Esophagus (tissue), 2 donors: ENCODE measurements around the gene RCBTB2. TPM values are rescaled to one million over a fixed set of nuclear protein-coding genes. Genes with fewer than 3 reads are reported as not detected.
"Not testable (repeated sequence)": the region's sequence is repeated elsewhere in the genome, so short reads cannot be mapped to it uniquely, and the experiment has no call there.

Source experiments
- H3K27ac ChIP-seq, 2 donors: one replicate each; pipeline ENCODE4 v1.5.1; 2013; ENCODE audit warnings: low read depth in 2 of 2, mild to moderate bottlenecking in 2 of 2, inconsistent platforms in 1 of 2, low read length in 1 of 2, moderate library complexity in 1 of 2
- H3K27me3 ChIP-seq, 2 donors: one replicate each; pipeline ENCODE4 v1.6.1; 2013; ENCODE audit warnings: low read length in 2 of 2, control low read depth in 1 of 2, mild to moderate bottlenecking in 1 of 2; ENCODE audit not compliant: insufficient read depth in 2 of 2, control insufficient read depth in 1 of 2
- H3K36me3 ChIP-seq, 2 donors: one replicate each; pipeline ENCODE4 v1.6.1; 2013; ENCODE audit warnings: low read length in 1 of 2; ENCODE audit not compliant: control insufficient read depth in 2 of 2, insufficient read depth in 2 of 2
- H3K4me1 ChIP-seq, 2 donors: one replicate each; pipeline ENCODE4 v1.6.1; 2013; ENCODE audit warnings: low read length in 1 of 2; ENCODE audit not compliant: control insufficient read depth in 2 of 2, insufficient read depth in 2 of 2
- H3K4me3 ChIP-seq, 2 donors: one replicate each; pipeline ENCODE4 v1.5.1; 2013; ENCODE audit warnings: low read length in 2 of 2, mild to moderate bottlenecking in 2 of 2, low read depth in 1 of 2, moderate library complexity in 1 of 2
- H3K9me3 ChIP-seq, 2 donors: one replicate each; pipeline ENCODE4 v1.6.1; 2013; ENCODE audit warnings: mild to moderate bottlenecking in 2 of 2, low read depth in 1 of 2, low read length in 1 of 2, moderate library complexity in 1 of 2; ENCODE audit not compliant: control insufficient read depth in 2 of 2, insufficient read depth in 1 of 2
- WGBS, 2 donors: extraction: QIAGEN DNeasy Blood & Tissue Kit; methylation state at CpG; one replicate each; pipeline ENCODE4 v1.1.7; 2013; 5-methylcytosine and 5-hydroxymethylcytosine counted together
- polyA plus RNA-seq, 2 donors: library from polyadenylated mRNA; stranded (reverse); fragments of 200-250 nt; gene quantifications; one replicate each; pipeline ENCODE4 v1.2.3, GENCODE V29; 2013
- donor health status: healthy with polysubstance abuse.
- donor health status: Bipolar disorder and iron deficiency.

Gene RCBTB2
- polyA plus RNA-seq: 10 to 100 TPM in 1 of 2 donors, 1 to 10 TPM in 1; 8.7 to 15.0 TPM

DNA sequence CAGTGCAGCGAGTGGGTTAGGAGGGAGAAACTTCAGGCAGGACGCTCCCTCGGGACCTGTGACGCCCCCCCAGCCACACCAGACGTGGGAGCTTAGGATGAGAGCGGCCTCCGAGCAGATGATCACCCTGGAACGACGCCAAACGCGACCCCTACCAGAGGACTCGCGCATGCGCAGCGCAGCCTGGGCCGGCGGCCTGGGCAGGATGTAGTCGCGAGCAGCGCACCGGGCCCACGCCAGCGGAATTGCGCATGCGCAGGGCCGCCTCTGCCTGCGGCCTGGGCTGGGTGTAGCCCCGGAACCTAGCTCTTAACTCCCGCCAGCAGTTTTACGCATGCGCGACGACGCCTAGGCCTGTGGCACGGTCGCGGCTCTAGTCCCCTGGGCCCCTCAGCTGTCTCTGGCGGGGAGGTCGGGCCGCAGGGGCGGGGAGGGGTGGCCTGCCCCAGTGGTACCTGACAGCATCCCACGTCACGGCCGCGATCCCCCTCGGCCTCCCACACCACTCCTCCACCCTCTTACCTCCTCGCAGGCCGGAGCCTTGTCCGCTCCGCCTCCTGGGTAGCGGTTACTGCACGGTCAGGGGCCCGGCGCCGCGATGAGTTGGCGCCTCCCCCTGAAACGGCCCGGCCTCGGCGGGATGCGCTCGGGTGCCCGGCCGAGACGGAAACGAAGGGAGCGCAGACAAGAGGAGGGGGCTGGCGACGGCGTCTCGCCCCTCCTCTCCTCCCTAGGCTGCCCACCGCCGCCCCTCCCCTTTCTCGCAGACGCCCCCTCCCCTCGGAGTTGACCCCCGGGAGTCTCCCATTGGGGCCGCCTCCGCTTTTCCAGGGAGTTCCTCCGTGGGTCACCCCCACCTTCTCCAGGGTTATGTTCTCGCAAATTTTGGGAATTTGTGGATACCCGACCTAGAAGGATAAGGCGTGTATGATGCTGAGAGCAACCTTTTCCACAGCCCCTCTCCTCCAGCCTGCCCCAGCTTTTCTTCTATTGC lies at the start of gene RCBTB2:
TSS of gene RCBTB2 (minus strand) at position 575 of the 994 bp plus-strand sequence. CDS start 11,141 bp downstream, outside the sequence.
- 2% methylated on average over 76 to 84 of the region's 84 CpGs for WGBS, 2 donors
- Histone ChIP-seq H3K9me3 (no peaks in the 10 kb centered on the region), H3K36me3 (no peaks in the 10 kb centered on the region), H3K27me3 (no peaks in the 10 kb centered on the region), H3K4me3 (peak within 1 kb of the TSS; percentile 83 to 96), H3K4me1 (peaks cover 0 to 2% of the 10 kb centered on the region in 2 donors), H3K27ac (peak within 1 kb of the TSS; percentile 95 to 99)

DNA sequence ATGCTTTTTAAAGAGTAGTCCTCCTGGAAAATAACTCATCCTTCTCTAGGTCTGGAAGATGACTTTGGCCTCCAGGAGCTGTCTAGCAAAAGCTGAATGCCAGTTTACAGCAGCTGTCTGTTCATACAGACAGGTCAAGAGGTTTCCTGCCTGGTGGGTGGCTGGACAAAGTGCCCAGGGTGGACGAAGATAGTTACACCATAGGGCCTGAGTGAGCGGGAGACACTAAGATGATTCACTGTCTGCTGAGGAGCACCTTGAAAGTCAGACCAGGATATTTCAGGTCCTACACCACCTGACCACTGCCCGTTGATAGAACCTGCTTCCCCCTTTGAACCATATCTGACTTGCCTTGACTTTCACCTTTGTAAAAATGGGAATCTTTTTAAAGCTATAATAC lies 49.2 kb upstream of the RCBTB2 start:
- Histone ChIP-seq H3K9me3 (no peaks in the 10 kb centered on the region), H3K4me3 (no peak overlapping the region), H3K36me3 (no peaks in the 10 kb centered on the region), H3K4me1 (peaks cover 0 to 15% of the 10 kb centered on the region in 2 donors), H3K27ac (no peak overlapping the region), H3K27me3 (no peaks in the 10 kb centered on the region)
- WGBS, 2 donors: 87 to 90% methylated on average over 3 of the region's 3 CpGs

DNA sequence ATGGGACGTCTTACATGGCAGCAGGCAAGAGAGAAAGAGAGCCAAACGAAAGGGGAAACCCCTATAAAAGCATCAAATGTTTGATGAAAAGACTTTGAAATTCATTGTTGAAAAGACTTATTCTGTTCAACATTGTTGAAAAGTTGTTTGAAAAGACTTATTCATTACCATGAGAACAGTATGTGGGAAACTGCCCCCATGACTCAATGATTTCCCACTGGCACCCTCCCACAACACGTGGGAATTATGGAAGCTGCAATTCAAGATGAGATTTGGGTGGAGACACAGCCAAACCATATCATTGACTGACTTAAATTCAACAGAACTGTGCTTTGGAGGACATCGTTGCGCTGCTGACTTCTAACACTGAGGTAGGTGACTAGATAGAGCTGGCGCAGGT lies 48.0 kb upstream of the RCBTB2 start:
- Histone ChIP-seq H3K9me3 (no peaks in the 10 kb centered on the region), H3K36me3 (no peaks in the 10 kb centered on the region), H3K27me3 (no peaks in the 10 kb centered on the region), H3K4me3 (no peak overlapping the region), H3K4me1 (peaks cover 0 to 11% of the 10 kb centered on the region in 2 donors), H3K27ac (peak overlapping the region in 1 of 2 donors; percentile 24)
- 63 to 66% methylated on average over 6 of the region's 6 CpGs for WGBS, 2 donors

DNA sequence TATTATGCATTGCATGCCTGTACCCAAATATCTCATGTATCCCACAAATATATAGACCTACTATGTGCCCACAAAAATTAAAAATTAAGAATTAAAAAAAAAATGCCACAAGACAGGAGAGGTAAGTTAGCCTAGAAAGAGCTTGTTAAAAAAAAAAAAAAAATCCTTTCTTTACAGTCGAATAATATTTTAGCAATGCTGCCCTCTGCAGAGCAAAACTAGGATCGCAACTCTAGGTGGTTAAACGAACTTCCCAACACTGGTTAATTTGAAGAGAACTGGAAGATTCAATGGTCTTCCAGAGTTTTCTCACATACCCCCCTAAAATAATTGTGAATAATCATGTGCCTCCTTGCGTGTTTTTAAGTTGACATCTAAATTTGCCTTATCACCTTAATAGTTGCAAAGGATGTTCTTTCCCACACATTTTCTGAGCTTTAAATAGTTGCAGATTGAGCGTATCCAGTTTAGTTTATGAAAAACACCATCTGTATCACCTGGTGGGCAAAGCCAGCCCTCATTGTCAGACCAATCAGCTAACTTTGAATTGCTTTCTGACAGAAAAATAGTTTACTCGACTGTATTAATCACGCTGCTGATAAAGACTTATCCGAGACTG lies 47.4 kb upstream of the RCBTB2 start:
- Histone ChIP-seq H3K4me1 (peaks cover 0 to 9% of the 10 kb centered on the region in 2 donors), H3K4me3 (no peak overlapping the region), H3K36me3 (no peaks in the 10 kb centered on the region), H3K27ac (no peak overlapping the region), H3K9me3 (no peaks in the 10 kb centered on the region), H3K27me3 (no peaks in the 10 kb centered on the region)
- 40 to 47% methylated on average over 8 of the region's 8 CpGs for WGBS, 2 donors

DNA sequence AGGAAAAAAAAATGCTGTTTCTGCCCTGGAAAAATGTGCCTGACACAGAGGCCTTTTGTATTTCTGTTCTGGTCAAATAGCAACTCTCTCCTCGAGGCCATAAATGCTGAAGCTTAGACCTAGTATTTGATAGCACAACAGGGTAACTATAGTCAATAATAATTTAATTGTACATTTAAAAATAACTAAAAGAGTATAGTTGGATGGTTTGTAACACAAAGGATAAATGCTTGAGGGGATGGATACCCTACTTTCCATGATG lies 47.0 kb upstream of the RCBTB2 start:
- 53 to 71% methylated on average over 1 of the region's 1 CpG for WGBS, 2 donors

DNA sequence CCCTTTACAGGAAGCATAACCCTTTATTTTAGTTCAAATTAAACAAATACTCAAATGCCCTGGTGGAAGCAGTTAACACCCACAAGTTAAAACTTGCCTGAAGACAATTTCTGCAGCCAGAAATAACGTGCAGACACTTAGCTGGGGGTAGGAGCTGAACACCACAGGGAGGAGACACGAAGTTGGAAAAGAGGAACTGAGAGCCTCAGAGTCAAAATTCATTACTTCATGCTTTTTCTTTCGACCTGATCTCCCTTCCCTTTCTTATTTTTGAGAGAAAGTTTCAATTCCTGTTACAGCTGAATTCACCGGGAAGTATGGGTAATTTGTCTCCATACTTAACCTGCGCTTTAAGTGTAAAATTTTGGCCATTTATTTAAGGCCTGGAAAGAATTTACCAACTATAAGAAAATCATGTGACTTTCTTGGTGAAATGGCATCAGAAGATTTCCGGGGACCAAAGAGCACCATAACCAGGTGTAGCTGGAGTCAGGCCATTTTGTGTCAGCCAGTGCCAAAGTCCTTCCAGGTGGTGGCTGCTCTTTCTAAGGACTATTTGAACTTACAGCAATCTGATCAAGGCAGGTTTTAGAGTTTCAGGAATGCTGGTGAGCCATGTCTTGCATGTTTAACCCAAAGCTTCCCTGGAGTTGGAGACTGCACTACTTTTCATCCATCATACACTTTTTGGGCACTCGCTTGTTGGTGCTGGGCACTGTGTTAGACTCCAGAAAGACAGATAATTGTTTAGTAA lies 46.5 kb upstream of the RCBTB2 start:
- Histone ChIP-seq H3K27me3 (no peaks in the 10 kb centered on the region), H3K9me3 (no peaks in the 10 kb centered on the region), H3K4me1 (peaks cover 0 to 7% of the 10 kb centered on the region in 2 donors), H3K36me3 (no peaks in the 10 kb centered on the region), H3K27ac (peak overlapping the region; percentile 93 to 94), H3K4me3 (no peak overlapping the region)
- WGBS, 2 donors: 42 to 49% methylated on average over 7 of the region's 7 CpGs

More for the DNA sequence above, 47.0 kb upstream of the RCBTB2 start:
- H3K4me3 ChIP-seq, H3K36me3 ChIP-seq, H3K9me3 ChIP-seq, H3K4me1 ChIP-seq, H3K27me3 ChIP-seq: not testable (repeated sequence)
- peak overlapping the region; percentile 90 to 93 for H3K27ac ChIP-seq

DNA sequence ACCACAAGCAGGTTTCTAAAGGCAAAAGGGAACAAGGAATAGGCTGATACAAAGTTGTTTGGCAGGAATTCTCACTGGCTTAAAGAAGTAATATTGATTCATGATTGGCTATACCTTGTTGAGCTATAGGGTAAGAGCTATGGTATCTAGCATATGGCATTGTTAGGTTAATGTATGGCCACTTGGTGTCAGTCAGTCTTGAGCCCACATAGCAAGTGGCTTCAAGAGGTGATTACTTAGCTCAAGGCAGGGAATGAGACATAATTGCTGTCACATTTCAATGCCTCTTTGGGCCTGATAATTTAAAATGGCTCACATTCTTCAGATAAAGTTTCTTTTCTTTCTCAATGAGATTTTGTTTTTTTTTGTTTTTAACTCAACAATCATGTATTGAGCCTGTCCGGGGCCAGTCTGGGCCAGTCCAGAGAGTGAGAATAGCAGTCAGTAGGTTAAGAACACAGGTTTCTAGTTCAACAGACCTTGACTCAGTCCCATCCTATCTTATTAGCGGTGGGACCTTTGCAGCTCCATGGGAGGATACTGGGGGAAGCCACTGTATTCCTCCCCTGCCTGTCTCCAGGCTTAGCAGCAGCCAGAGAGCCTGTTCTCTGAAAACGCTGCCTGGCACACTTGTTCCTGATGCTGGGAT lies 45.8 kb upstream of the RCBTB2 start:
- Histone ChIP-seq H3K36me3 (no peaks in the 10 kb centered on the region), H3K4me3 (no peak overlapping the region), H3K9me3 (no peaks in the 10 kb centered on the region), H3K27ac (peak overlapping the region; percentile 93 to 94), H3K4me1 (peaks cover 0 to 10% of the 10 kb centered on the region in 2 donors), H3K27me3 (no peaks in the 10 kb centered on the region)
- 42 to 49% methylated on average over 3 of the region's 3 CpGs for WGBS, 2 donors

DNA sequence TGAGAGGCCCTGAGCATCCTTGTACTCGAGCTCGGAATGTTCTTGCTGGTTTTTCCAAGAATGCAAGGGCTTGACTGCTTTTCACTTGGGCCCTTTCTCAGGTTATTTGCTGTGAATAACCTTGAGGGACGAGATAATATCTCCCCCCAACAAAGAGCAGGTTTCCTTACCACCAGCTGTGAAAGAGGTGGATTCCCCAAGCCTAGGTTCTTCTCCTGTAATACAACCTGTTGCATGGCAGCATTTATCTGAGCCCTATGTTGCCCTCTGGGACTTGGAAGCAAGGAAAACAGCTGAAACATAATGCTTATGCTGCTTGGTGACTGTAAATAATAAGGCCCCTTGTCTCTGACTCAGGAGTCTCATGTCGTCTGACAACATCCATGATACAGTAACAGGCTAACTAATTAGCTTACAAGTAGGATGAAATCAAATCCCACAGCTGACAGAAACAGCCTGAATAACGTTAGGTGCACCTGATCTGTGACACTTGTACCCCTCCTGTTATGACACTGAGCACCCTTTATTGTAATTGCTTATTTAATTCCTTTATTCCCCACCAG lies 43.6 kb upstream of the RCBTB2 start:
- Histone ChIP-seq H3K27ac (no peak overlapping the region), H3K4me1 (peaks cover 2 to 10% of the 10 kb centered on the region in 2 donors), H3K9me3 (no peaks in the 10 kb centered on the region), H3K27me3 (no peaks in the 10 kb centered on the region), H3K36me3 (no peaks in the 10 kb centered on the region), H3K4me3 (no peak overlapping the region)
- WGBS, 2 donors: 77 to 87% methylated on average over 5 of the region's 5 CpGs

DNA sequence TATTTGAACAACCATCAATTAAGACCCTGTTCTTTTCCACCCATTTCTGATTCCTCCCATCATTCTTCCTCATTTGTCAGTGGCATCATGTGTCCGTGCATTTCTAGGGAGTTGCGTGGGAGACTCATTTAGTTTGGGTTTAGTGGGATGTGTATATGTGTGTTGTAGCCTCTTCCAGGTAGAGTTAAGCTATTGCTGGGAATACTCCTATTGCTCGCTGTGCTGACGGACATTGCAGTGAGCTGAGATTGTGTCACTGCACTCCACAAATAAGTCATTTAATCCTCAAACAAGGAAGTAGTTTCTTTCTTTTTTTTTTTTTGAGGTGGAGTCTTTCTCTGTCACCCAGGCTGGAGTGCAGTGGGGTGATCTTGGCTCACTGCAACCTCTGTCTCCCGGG lies 42.2 kb upstream of the RCBTB2 start:
- Histone ChIP-seq H3K36me3 (no peaks in the 10 kb centered on the region), H3K4me3 (no peak overlapping the region), H3K27ac (peak overlapping the region; percentile 18 to 70), H3K9me3 (no peaks in the 10 kb centered on the region), H3K4me1 (peaks cover 2 to 16% of the 10 kb centered on the region in 2 donors), H3K27me3 (no peaks in the 10 kb centered on the region)
- WGBS, 2 donors: 65 to 69% methylated on average over 5 of the region's 5 CpGs
